ENCODE data around the gene PHRF1.
A peak's percentile ranks its signal among the peaks of the same experiment; 100 is the strongest.
"Not testable (repeated sequence)": the region's sequence is repeated elsewhere in the genome, so short reads cannot be mapped to it uniquely, and the experiment has no call there.

The PHRF1 gene

GRCh38 chr11:574031-574570 lies 2.2 kb upstream of the PHRF1 start:
- H3K9ac ChIP-seq (ENCODE audit: low read depth, low read length); H3K36me3 ChIP-seq (ENCODE audit: insufficient read depth, low read depth, low read length); H3K4me1 ChIP-seq (ENCODE audit: insufficient read depth, low read length); H3K9me3 ChIP-seq (ENCODE audit: insufficient read depth, low read depth, low read length); H3K4me3 ChIP-seq (ENCODE audit: low read length); H3K27ac ChIP-seq (ENCODE audit: low read length): not testable (repeated sequence)
- peaks cover 34% of the 10 kb centered on the region for H3K27me3 ChIP-seq (ENCODE audit: insufficient read depth, low read length)

- Histone ChIP-seq H3K9me3 (ENCODE audit: insufficient read depth, low read depth, low read length) (no peaks in the 10 kb centered on the region), H3K27ac (ENCODE audit: low read length) (no peak overlapping the region), H3K4me1 (ENCODE audit: insufficient read depth, low read length) (peaks cover 5% of the 10 kb centered on the region), H3K4me3 (ENCODE audit: low read length) (peak overlapping the region; percentile 72), H3K27me3 (ENCODE audit: insufficient read depth, low read length) (peaks cover 28% of the 10 kb centered on the region), H3K36me3 (ENCODE audit: insufficient read depth, low read depth, low read length) (peaks cover 4% of the 10 kb centered on the region; the same call in 1 of the 2 replicates), H3K9ac (ENCODE audit: low read depth, low read length) (no peak overlapping the region; the same call in 1 of the 2 replicates)
Observed at GRCh38 chr11:574632-575312, 1.5 kb upstream of the PHRF1 start.

- H3K9me3 ChIP-seq (ENCODE audit: insufficient read depth, low read depth, low read length), result no peaks in the 10 kb centered on the region
- peak overlapping the region; percentile 72 for H3K4me3 ChIP-seq (ENCODE audit: low read length)
- H3K27me3 ChIP-seq (ENCODE audit: insufficient read depth, low read length), result peaks cover 25% of the 10 kb centered on the region
- peaks cover 4% of the 10 kb centered on the region; the same call in 1 of the 2 replicates for H3K36me3 ChIP-seq (ENCODE audit: insufficient read depth, low read depth, low read length)
- H3K9ac ChIP-seq (ENCODE audit: low read depth, low read length), result peak overlapping the region; percentile 51; the same call in 1 of the 2 replicates
- peaks cover 5% of the 10 kb centered on the region for H3K4me1 ChIP-seq (ENCODE audit: insufficient read depth, low read length)
- no peak overlapping the region for H3K27ac ChIP-seq (ENCODE audit: low read length)
Observed at GRCh38 chr11:575313-575995, 816 bp upstream of the PHRF1 start.

GRCh38 chr11:576811-577610 lies 741 bp downstream of the PHRF1 start:
- H3K27me3 ChIP-seq (ENCODE audit: insufficient read depth, low read length), result peaks cover 25% of the 10 kb centered on the region
- H3K36me3 ChIP-seq (ENCODE audit: insufficient read depth, low read depth, low read length), result peaks cover 11% of the 10 kb centered on the region
- H3K9me3 ChIP-seq (ENCODE audit: insufficient read depth, low read depth, low read length), result no peaks in the 10 kb centered on the region
- H3K4me1 ChIP-seq (ENCODE audit: insufficient read depth, low read length), result peaks cover 5% of the 10 kb centered on the region
- no peak overlapping the region for H3K27ac ChIP-seq (ENCODE audit: low read length)
- H3K4me3 ChIP-seq (ENCODE audit: low read length), result peak overlapping the region; percentile 86
- H3K9ac ChIP-seq (ENCODE audit: low read depth, low read length), result peak overlapping the region; percentile 86

- no peak overlapping the region for H3K27ac ChIP-seq (ENCODE audit: low read length)
- H3K27me3 ChIP-seq (ENCODE audit: insufficient read depth, low read length), result peaks cover 25% of the 10 kb centered on the region
- H3K4me1 ChIP-seq (ENCODE audit: insufficient read depth, low read length), result peaks cover 5% of the 10 kb centered on the region
- peak overlapping the region; percentile 86 for H3K4me3 ChIP-seq (ENCODE audit: low read length)
- H3K9ac ChIP-seq (ENCODE audit: low read depth, low read length), result peak overlapping the region; percentile 86; the same call in 1 of the 2 replicates
- H3K9me3 ChIP-seq (ENCODE audit: insufficient read depth, low read depth, low read length), result no peaks in the 10 kb centered on the region
- H3K36me3 ChIP-seq (ENCODE audit: insufficient read depth, low read depth, low read length), result peaks cover 15% of the 10 kb centered on the region
Observed at GRCh38 chr11:577611-577894, 1.3 kb downstream of the PHRF1 start.

GRCh38 chr11:578276-579035 lies 2.2 kb downstream of the PHRF1 start:
- peaks cover 19% of the 10 kb centered on the region for H3K36me3 ChIP-seq (ENCODE audit: insufficient read depth, low read depth, low read length)
- peaks cover 20% of the 10 kb centered on the region for H3K27me3 ChIP-seq (ENCODE audit: insufficient read depth, low read length)
- H3K27ac ChIP-seq (ENCODE audit: low read length), result no peak overlapping the region
- H3K4me3 ChIP-seq (ENCODE audit: low read length), result peak overlapping the region; percentile 86; the same call in 1 of the 2 replicates
- peak overlapping the region; percentile 86; the same call in 1 of the 2 replicates for H3K9ac ChIP-seq (ENCODE audit: low read depth, low read length)
- peaks cover 5% of the 10 kb centered on the region for H3K4me1 ChIP-seq (ENCODE audit: insufficient read depth, low read length)
- H3K9me3 ChIP-seq (ENCODE audit: insufficient read depth, low read depth, low read length), result no peaks in the 10 kb centered on the region

- Histone ChIP-seq H3K4me3 (ENCODE audit: low read length) (no peak overlapping the region), H3K4me1 (ENCODE audit: insufficient read depth, low read length) (peaks cover 5% of the 10 kb centered on the region), H3K9ac (ENCODE audit: low read depth, low read length) (no peak overlapping the region), H3K9me3 (ENCODE audit: insufficient read depth, low read depth, low read length) (no peaks in the 10 kb centered on the region), H3K27ac (ENCODE audit: low read length) (no peak overlapping the region), H3K36me3 (ENCODE audit: insufficient read depth, low read depth, low read length) (peaks cover 28% of the 10 kb centered on the region), H3K27me3 (ENCODE audit: insufficient read depth, low read length) (peaks cover 6% of the 10 kb centered on the region)
Observed at GRCh38 chr11:579830-580601, 3.7 kb downstream of the PHRF1 start.

GRCh38 chr11:581342-581741 lies 5.1 kb downstream of the PHRF1 start:
- Histone ChIP-seq H3K36me3 (ENCODE audit: insufficient read depth, low read depth, low read length) (peaks cover 31% of the 10 kb centered on the region), H3K9me3 (ENCODE audit: insufficient read depth, low read depth, low read length) (no peaks in the 10 kb centered on the region), H3K4me1 (ENCODE audit: insufficient read depth, low read length) (peaks cover 5% of the 10 kb centered on the region), H3K27ac (ENCODE audit: low read length) (no peak overlapping the region), H3K27me3 (ENCODE audit: insufficient read depth, low read length) (no peaks in the 10 kb centered on the region), H3K4me3 (ENCODE audit: low read length) (no peak overlapping the region), H3K9ac (ENCODE audit: low read depth, low read length) (no peak overlapping the region; the same call in 1 of the 2 replicates)

- peaks cover 35% of the 10 kb centered on the region for H3K36me3 ChIP-seq (ENCODE audit: insufficient read depth, low read depth, low read length)
- H3K4me1 ChIP-seq (ENCODE audit: insufficient read depth, low read length), result peaks cover 5% of the 10 kb centered on the region
- H3K9me3 ChIP-seq (ENCODE audit: insufficient read depth, low read depth, low read length), result no peaks in the 10 kb centered on the region
- no peak overlapping the region for H3K27ac ChIP-seq (ENCODE audit: low read length)
- H3K4me3 ChIP-seq (ENCODE audit: low read length), result no peak overlapping the region
- H3K9ac ChIP-seq (ENCODE audit: low read depth, low read length), result no peak overlapping the region
- no peaks in the 10 kb centered on the region for H3K27me3 ChIP-seq (ENCODE audit: insufficient read depth, low read length)
Observed at GRCh38 chr11:581752-582151, 5.5 kb downstream of the PHRF1 start.

- no peak overlapping the region for H3K27ac ChIP-seq (ENCODE audit: low read length)
- H3K9me3 ChIP-seq (ENCODE audit: insufficient read depth, low read depth, low read length), result no peaks in the 10 kb centered on the region
- no peak overlapping the region for H3K4me3 ChIP-seq (ENCODE audit: low read length)
- H3K9ac ChIP-seq (ENCODE audit: low read depth, low read length), result no peak overlapping the region
- H3K4me1 ChIP-seq (ENCODE audit: insufficient read depth, low read length), result no peaks in the 10 kb centered on the region
- peaks cover 54% of the 10 kb centered on the region for H3K36me3 ChIP-seq (ENCODE audit: insufficient read depth, low read depth, low read length)
- no peaks in the 10 kb centered on the region for H3K27me3 ChIP-seq (ENCODE audit: insufficient read depth, low read length)
Observed at GRCh38 chr11:584287-584686, 8.0 kb downstream of the PHRF1 start.

Data from iPS-20b (cell line).